Activated naive CD8-positive, alpha-beta T cell treated with anti-CD3 and anti-CD28 coated beads for 36 hours (primary cell): ENCODE measurements around the gene RAD51D. TPM values are rescaled to one million over a fixed set of nuclear protein-coding genes. Genes with fewer than 3 reads are reported as not detected.
"Not testable (repeated sequence)": the region's sequence is repeated elsewhere in the genome, so short reads cannot be mapped to it uniquely, and the experiment has no call there.

Experiments used
- DNase-seq: peaks from one replicate; pipeline ENCODE4 v3.0.0; 2021
- H3K27ac Mint-ChIP-seq: one replicate; pipeline ENCODE4 v1.8.0; 2022; ENCODE audit warnings: mild to moderate bottlenecking, moderate library complexity, mixed read lengths
- H3K27me3 Mint-ChIP-seq: one replicate; pipeline ENCODE4 v1.8.0; 2022; ENCODE audit warnings: mild to moderate bottlenecking, mixed read lengths
- H3K36me3 Mint-ChIP-seq: one replicate; pipeline ENCODE4 v1.8.0; 2021; ENCODE audit warnings: mild to moderate bottlenecking, mixed read lengths
- H3K4me1 Mint-ChIP-seq: one replicate; pipeline ENCODE4 v1.8.0; 2021; ENCODE audit warnings: mixed read lengths
- H3K4me3 Mint-ChIP-seq: one replicate; pipeline ENCODE4 v1.8.0; 2022; ENCODE audit warnings: mild to moderate bottlenecking, moderate library complexity, mixed read lengths
- H3K9me3 Mint-ChIP-seq: one replicate; pipeline ENCODE4 v1.8.0; 2022; ENCODE audit warnings: mixed read lengths
- total RNA-seq, 2 experiments: library from RNA; stranded (reverse); gene quantifications; one replicate each; pipeline ENCODE4 v1.2.3, GENCODE V29; 2021

The RAD51D gene
- total RNA-seq, result 10 to 100 TPM; 25.8 to 30.8 TPM

DNA sequence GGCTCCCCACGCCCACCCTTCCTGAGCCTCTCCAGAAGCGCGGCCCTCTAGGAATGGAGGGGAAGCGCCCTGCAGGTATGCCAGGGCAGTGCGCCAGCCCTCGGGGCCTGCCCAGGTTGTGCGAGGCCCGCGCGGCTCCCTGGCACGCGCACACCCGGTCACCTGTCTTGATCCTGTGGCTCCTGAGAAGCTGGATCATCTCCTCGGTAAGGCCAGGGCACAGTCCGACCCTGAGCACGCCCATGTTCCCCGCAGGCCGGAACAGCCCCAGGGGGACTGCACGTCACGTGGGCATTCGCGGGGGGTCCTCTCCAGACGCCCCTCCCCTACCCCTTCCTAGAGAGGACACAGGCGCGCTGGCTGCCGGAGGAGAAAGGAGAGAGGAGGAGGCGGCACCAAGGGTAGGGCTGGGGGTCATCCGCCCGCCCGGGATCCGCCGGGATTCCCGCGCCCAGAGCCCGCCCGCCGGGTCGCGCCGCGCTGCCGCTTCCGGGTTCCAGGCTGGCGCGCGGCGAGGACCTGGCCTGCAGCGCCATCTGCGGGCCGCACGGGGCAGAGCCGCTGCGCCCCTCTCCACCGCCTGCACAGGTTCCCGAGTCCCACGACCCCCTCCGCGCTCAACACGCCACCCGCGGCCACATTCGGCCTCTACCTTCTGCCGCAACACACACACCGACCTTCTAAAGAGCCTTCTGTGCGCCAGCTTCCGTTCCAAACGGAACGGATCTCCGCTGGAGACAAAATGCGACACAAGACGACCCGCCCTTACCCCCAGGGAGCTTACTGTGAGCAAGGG is at the start of gene RAD51D:
RAD51D (minus strand) TSS at position 491 of the 796 bp plus-strand sequence; CDS start at position 244, 247 bp downstream.
- peak; percentile 88 for DNase-seq
- Mint-ChIP-seq H3K9me3 (no peaks in the 10 kb centered on the region), H3K27me3 (peaks cover 3% of the 10 kb centered on the region), H3K4me1 (peaks cover 33% of the 10 kb centered on the region), H3K4me3 (peak within 1 kb of the TSS; percentile 90), H3K36me3 (peaks cover 17% of the 10 kb centered on the region), H3K27ac (peak within 1 kb of the TSS; percentile 92)

DNA sequence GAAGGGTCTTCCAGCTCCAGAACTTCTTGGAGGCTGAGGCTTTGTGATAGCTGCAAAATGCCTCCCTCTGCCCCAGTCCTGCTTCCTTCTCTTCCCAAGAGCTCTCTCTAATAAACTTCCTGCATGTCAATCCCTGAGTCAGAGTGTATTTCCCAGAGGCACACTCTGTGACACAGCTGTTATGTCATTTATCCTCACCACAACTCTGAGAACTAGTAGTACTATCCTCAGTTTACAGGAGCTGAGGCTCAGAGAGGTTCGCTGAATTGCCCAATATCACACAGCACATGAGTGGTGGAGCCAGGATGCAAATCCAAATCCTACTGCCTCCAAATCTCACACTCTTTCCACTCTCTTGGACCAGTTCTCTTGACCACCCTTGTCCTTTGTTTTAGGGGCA is 48.0 kb upstream of the RAD51D start:
- peaks cover 23% of the 10 kb centered on the region for H3K4me1 Mint-ChIP-seq
- H3K4me3 Mint-ChIP-seq, result no peak overlapping the region
- DNase-seq, result no peak
- H3K36me3 Mint-ChIP-seq, result no peaks in the 10 kb centered on the region
- H3K9me3 Mint-ChIP-seq, result no peaks in the 10 kb centered on the region
- H3K27ac Mint-ChIP-seq, result no peak overlapping the region
- no peaks in the 10 kb centered on the region for H3K27me3 Mint-ChIP-seq

DNA sequence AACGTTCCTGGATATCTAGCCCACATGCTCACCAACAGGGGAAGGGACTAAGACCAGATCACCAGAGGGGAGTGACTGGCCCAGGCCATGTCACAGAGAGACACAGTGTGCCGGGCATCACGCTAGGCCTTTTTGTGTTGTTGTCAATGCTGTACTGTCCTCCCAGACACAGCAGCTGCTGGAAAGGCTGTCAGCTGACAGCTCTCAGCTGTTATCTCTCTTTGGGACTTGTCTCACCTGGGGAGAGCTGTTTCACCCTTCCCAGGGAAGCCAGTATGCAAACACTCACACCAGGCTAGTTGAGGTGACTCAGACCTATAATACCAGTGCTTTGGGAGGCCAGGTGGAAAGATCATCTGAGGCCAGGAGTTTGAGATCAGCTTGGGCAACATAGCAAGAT is 47.4 kb upstream of the RAD51D start:
- Mint-ChIP-seq H3K36me3 (no peaks in the 10 kb centered on the region), H3K27ac (no peak overlapping the region), H3K9me3 (no peaks in the 10 kb centered on the region), H3K4me1 (peaks cover 20% of the 10 kb centered on the region), H3K4me3 (no peak overlapping the region), H3K27me3 (no peaks in the 10 kb centered on the region)
- DNase-seq, result no peak

DNA sequence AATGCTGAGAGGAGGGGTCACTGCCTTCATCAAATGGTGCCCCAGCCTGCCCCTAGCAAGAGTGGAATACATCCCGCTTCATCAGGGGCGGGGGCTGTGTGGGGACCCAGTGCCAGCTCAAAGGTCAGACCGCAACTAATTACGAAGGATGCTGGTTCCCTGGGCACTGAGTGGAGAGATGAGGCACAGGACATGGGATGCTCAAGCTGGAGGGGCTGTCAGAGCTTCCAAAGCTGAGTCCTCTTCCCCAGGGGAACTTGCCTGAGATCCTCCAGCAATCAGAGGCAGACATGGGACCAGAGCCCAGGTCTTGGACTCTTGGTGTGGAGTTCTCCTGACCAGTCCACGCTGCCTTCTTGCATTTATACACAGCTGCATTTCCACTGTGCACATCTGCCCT is 46.9 kb upstream of the RAD51D start:
- Mint-ChIP-seq H3K27ac (no peak overlapping the region), H3K4me3 (no peak overlapping the region), H3K4me1 (peaks cover 19% of the 10 kb centered on the region), H3K9me3 (no peaks in the 10 kb centered on the region), H3K36me3 (no peaks in the 10 kb centered on the region), H3K27me3 (no peaks in the 10 kb centered on the region)
- DNase-seq, result no peak

DNA sequence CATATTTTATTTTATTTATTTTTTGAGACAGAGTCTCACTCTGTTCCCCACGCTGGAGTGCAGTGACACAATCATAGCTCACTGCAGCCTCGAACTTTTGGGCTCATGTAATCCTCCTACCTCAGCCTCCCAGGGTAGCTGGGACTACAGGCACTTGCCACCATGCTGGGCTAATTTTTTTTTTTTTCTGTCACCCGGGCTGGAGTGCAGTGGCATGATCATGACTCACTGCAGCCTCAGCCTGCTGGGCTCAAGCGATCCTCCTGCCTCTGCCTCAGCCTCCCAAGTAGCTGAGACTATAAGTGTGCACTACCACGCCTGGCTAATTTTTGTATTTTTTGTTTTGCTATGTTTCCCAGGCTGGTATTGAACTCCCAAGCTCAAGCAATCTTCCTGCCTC is 45.1 kb upstream of the RAD51D start:
- DNase-seq, result no peak
- Mint-ChIP-seq H3K27me3 (no peaks in the 10 kb centered on the region), H3K9me3 (no peaks in the 10 kb centered on the region), H3K4me3 (no peak overlapping the region), H3K4me1 (peaks cover 33% of the 10 kb centered on the region), H3K27ac (no peak overlapping the region), H3K36me3 (no peaks in the 10 kb centered on the region)

- DNase-seq, result no peak
- Mint-ChIP-seq H3K27me3 (no peaks in the 10 kb centered on the region), H3K4me3 (no peak overlapping the region), H3K4me1 (peaks cover 37% of the 10 kb centered on the region), H3K36me3 (no peaks in the 10 kb centered on the region), H3K27ac (no peak overlapping the region), H3K9me3 (no peaks in the 10 kb centered on the region)
Observed at GRCh38 chr17:35163886-35164285, 44.2 kb upstream of the RAD51D start.

DNA sequence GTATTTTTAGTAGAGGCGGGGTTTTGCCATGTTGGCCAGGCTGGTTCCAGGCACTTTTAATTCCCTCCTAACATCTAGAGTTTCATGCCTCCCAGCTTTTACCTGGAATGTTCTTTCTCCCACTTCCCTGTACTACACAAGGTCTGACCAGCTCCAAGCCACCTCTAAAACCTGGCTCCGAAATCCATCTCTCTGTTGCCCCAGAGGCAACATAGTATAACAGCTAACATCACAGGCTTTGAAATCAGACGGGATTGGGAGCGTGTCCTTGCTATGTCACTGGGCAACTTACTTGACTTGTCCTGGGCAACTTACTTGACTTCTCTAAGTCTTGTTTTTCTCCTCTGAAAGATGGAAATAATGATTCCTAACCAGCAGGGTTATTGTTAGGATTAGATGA is 43.1 kb upstream of the RAD51D start:
- Mint-ChIP-seq H3K27me3 (no peaks in the 10 kb centered on the region), H3K36me3 (no peaks in the 10 kb centered on the region), H3K9me3 (no peaks in the 10 kb centered on the region), H3K4me1 (peaks cover 37% of the 10 kb centered on the region), H3K4me3 (no peak overlapping the region), H3K27ac (no peak overlapping the region)
- no peak for DNase-seq

- Mint-ChIP-seq H3K27me3 (no peaks in the 10 kb centered on the region), H3K4me1 (peaks cover 37% of the 10 kb centered on the region), H3K4me3 (peak overlapping the region; percentile 2), H3K9me3 (no peaks in the 10 kb centered on the region), H3K36me3 (no peaks in the 10 kb centered on the region), H3K27ac (peak overlapping the region; percentile 1)
- DNase-seq, result no peak
Observed at GRCh38 chr17:35161281-35161761, 41.7 kb upstream of the RAD51D start.

- DNase-seq, result peak; percentile 14
- Mint-ChIP-seq H3K27ac (no peak overlapping the region), H3K4me3 (peak overlapping the region; percentile 2), H3K36me3 (no peaks in the 10 kb centered on the region), H3K4me1 (peaks cover 37% of the 10 kb centered on the region), H3K9me3 (no peaks in the 10 kb centered on the region), H3K27me3 (no peaks in the 10 kb centered on the region)
Observed at GRCh38 chr17:35160354-35161201, 40.9 kb upstream of the RAD51D start.

GRCh38 chr17:35159940-35160339 is 40.3 kb upstream of the RAD51D start:
- Mint-ChIP-seq H3K9me3 (no peaks in the 10 kb centered on the region), H3K36me3 (no peaks in the 10 kb centered on the region), H3K4me3 (no peak overlapping the region), H3K27me3 (no peaks in the 10 kb centered on the region), H3K27ac (no peak overlapping the region), H3K4me1 (peaks cover 34% of the 10 kb centered on the region)
- no peak for DNase-seq

GRCh38 chr17:35155246-35155645 is 35.6 kb upstream of the RAD51D start:
- H3K27me3 Mint-ChIP-seq, result no peaks in the 10 kb centered on the region

DNA sequence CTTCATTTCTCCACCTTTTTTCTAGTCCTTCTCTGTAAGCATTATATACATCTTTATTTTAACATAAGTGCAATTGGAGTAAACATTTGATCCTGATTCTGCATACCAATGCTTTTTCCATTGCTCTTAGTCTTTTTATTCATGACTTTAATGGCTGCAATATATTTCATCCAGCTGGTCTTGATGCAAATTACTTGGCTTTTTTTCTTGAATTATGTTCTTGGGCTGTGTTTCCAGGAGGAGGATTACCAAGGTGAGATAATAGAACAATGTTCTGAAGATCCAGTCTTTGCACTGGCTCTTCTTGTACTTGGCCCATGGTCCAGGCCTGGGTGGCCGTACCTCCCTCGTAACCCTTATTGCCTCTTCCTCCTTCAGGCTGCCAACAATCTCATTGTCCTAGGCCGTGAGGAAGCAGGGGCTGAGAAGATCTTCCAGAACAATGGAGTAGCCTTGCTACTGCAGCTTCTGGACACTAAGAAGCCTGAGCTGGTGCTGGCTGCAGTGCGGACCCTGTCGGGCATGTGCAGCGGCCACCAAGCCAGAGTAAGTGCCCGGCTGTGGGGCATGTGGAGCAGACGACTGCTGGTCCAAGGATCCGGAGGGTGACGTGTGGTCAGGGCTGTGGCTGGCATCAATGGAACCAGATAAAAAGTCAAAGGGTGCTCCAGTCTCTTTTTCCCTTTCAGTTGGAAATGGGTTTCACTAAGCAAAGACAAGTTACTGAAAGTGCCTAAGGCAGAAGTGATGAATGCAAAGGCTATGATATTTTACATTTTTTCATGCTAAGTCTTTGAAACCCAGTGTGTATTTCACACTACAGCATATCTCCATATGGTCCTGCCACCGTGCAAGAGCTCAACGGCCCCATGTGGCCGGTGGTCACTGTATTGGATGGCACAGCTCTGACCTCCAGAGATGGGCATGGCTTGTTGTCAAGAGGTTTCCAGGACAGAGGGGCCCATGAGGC is 34.8 kb upstream of the RAD51D start:
- Mint-ChIP-seq H3K27me3 (no peaks in the 10 kb centered on the region), H3K36me3 (no peaks in the 10 kb centered on the region), H3K9me3 (no peaks in the 10 kb centered on the region), H3K4me1 (peaks cover 5% of the 10 kb centered on the region), H3K27ac (no peak overlapping the region), H3K4me3 (no peak overlapping the region)
- DNase-seq, result no peak

More at GRCh38 chr17:35155246-35155645, 35.6 kb upstream of the RAD51D start:
- no peak for DNase-seq
- Mint-ChIP-seq H3K27ac (no peak overlapping the region), H3K36me3 (no peaks in the 10 kb centered on the region), H3K4me1 (peaks cover 11% of the 10 kb centered on the region), H3K9me3 (no peaks in the 10 kb centered on the region), H3K4me3 (no peak overlapping the region)

- Mint-ChIP-seq H3K4me3 (no peak overlapping the region), H3K27me3 (no peaks in the 10 kb centered on the region), H3K36me3 (no peaks in the 10 kb centered on the region)
Observed at GRCh38 chr17:35152421-35153140, 32.9 kb upstream of the RAD51D start.

DNA sequence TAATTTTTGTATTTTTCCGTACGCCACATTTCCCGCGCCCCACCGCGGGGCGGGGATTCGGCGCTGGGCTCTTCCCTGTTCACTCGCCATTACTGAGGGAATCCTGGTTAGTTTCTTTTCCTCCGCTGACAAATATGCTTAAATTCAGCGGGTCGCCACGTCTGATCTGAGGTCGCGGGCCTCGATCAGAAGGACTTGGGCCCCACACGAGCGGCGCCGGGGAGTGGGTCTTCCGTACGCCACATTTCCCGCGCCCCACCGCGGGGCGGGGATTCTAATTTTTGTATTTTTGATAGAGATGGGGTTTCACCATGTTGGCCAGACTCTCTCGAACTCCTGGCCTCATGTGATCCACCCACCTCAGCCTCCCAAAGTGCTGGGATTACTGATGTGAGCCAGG is 31.4 kb upstream of the RAD51D start:
- not testable (repeated sequence) for H3K36me3 Mint-ChIP-seq, H3K4me1 Mint-ChIP-seq, H3K9me3 Mint-ChIP-seq, H3K27ac Mint-ChIP-seq, H3K4me3 Mint-ChIP-seq, H3K27me3 Mint-ChIP-seq, DNase-seq

More at GRCh38 chr17:35152421-35153140, 32.9 kb upstream of the RAD51D start:
- no peak overlapping the region for H3K27ac Mint-ChIP-seq
- peaks cover 2% of the 10 kb centered on the region for H3K4me1 Mint-ChIP-seq
- no peak for DNase-seq
- H3K9me3 Mint-ChIP-seq, result no peaks in the 10 kb centered on the region
